ENCODE measurements around the gene USP31.

USP31 gene

DNA sequence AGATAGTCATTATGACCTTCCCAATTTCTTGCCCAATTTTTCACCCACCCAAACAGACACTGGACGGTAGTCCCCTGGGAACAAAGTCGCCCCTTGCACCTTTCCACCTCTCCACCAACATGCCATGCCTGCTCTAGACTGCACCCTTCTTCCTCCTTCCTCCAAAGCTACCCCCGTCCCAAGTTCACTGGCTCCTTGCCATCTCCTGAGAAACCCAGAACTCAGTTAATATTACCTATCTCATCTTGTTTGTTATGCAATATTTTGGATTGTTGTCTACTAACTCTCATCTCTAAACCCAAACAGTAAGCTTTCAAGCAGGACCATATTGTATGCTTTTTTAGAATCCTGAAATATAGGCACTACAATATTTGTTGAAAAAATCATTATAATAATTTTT, 63.3 kb downstream of the USP31 start:
- no peak for DNase-seq (ENCODE audit: low read depth)
- no peak overlapping the region for H3K4me3 ChIP-seq (ENCODE audit: low read length)
- no peak for TF ChIP-seq CTCF (conservative IDR thresholded peaks at IDR 0.05; ENCODE audit: low read depth, low read length)

DNA sequence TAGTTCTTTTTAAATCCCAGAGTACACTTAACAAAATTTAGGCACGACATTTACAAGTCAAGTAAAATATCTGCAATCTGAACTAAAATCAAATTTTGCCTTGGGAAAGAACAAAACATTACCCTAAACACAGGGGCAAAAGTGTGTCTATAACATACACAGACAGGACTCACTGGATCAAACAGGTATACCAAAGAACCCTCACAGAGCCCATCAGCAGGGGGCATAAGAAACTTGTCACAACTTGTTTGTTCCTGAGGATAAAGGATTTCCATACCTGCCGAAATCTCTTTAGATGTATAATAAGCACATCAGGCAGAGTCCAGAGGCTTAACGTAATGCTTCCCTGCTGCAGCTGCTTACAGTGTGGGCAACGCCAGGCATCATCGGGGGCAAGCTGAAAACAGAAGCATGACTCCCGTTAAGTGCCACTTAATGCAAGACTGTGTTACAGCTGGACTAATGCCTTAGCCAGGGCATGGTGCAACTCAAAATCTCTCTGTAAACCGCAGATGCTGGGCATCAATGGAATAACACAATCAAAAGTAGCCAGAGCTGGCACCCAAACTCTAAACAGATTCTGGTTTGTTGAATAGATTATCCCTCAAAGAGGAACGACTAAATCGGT, 67.0 kb downstream of the USP31 start:
- no peak overlapping the region for H3K4me3 ChIP-seq (ENCODE audit: low read length)
- peak; percentile 12 for TF ChIP-seq CTCF (conservative IDR thresholded peaks at IDR 0.05; ENCODE audit: low read depth, low read length)
- DNase-seq (ENCODE audit: low read depth), result no peak

DNA sequence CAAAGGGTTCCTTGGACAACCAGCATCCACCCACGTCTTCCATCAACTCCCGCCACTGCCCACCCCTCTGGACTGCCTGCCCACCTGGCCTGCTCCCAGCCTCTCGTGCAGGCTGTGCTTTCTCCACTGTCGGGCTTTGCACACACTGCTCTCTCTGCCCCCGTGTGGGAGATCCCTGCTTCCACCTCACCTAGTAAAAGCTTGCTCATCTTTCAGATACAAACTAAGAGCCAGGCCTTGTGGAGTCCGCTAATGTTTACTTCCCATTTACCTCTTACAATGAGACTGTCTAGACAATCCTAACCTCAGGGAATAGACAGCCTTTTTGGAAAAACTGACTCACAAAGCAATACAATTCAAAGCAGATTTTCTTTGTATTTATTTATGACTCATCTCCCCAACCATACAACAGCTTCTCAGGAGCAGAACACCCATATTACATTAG, 67.6 kb downstream of the USP31 start:
- no peak overlapping the region for H3K4me3 ChIP-seq (ENCODE audit: low read length)
- DNase-seq (ENCODE audit: low read depth), result no peak
- no peak for TF ChIP-seq CTCF (conservative IDR thresholded peaks at IDR 0.05; ENCODE audit: low read depth, low read length)

DNA sequence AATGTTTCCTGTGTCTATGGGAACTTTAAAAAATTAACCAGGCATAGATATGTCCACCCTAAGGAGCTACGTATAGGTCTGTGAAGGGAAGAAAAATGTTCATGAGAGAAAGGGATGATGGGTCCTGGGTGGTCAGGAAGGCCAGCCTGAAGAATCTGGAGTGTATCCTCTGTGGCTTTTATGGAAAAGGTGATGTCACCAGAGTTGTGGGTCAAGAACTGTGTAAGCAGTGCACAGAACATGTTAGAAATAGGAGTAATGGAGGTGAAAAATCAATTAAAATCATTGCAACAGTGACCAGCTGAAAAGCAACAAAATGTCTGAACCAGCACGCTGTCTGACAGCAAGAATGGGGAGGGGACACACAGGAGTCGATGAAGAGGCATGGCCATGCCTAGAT, 68.5 kb downstream of the USP31 start:
- H3K4me3 ChIP-seq (ENCODE audit: low read length), result no peak overlapping the region
- DNase-seq (ENCODE audit: low read depth), result no peak
- TF ChIP-seq CTCF (conservative IDR thresholded peaks at IDR 0.05; ENCODE audit: low read depth, low read length), result no peak

DNA sequence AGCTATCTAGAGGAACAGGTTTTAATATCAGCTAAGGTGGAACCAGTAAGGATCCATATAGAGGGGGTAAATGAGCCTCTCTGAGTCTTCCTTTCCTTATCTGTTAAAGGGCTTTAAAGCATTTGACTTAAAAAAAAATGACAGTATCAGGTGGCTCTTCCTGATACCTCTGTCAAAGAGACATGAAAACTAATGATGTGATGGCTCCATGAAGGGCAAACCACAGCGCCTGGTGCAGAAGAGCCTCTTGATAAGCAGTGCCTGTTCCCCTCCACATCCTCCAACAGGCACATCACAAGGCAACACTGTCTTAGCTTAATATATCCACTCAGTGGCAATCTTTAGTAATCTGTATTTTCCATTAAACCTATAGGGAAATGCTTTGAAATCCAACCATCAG, 68.9 kb downstream of the USP31 start:
- TF ChIP-seq CTCF (conservative IDR thresholded peaks at IDR 0.05; ENCODE audit: low read depth, low read length), result no peak
- no peak overlapping the region for H3K4me3 ChIP-seq (ENCODE audit: low read length)
- DNase-seq (ENCODE audit: low read depth), result no peak

- no peak for DNase-seq (ENCODE audit: low read depth)
- TF ChIP-seq CTCF (conservative IDR thresholded peaks at IDR 0.05; ENCODE audit: low read depth, low read length), result no peak
- no peak overlapping the region for H3K4me3 ChIP-seq (ENCODE audit: low read length)
These were observed 69.5 kb downstream of the USP31 start for GRCh38 chr16:23079675-23080301.

DNA sequence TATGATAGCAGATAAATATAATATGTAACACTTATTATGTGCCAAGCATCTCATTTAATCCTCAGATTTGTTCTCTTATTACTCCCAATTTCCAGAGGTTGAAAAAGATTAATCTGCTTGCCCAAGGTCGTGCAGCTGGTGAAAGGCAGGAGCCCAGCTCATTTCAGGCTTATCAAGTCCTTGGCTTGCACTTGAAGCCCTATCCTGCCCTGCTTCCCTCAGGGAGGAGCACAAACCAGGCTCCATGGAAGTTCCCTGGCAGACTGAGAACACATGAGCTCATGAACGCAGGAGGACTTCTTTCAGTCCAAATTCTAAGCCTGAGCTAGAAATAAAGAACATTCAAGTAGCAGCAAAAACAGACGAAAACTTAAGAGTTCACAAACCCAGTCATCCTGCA, 74.8 kb downstream of the USP31 start:
- no peak for TF ChIP-seq CTCF (conservative IDR thresholded peaks at IDR 0.05; ENCODE audit: low read depth, low read length)
- DNase-seq (ENCODE audit: low read depth), result no peak
- H3K4me3 ChIP-seq (ENCODE audit: low read length), result no peak overlapping the region
